Suprapubic skin (tissue), 4 donors: ENCODE results near the gene CD36. TPM values are rescaled to one million over a fixed set of nuclear protein-coding genes. Genes with fewer than 3 reads are reported as not detected.

Experiments
- DNase-seq, 2 donors: peaks; one replicate each; pipeline ENCODE4 v3.0.0-alpha.2; 2019; ENCODE audit warnings: low spot score in 2 of 2
- H3K27ac ChIP-seq: fragments of 200-600 bp; sonication (generic); one replicate; pipeline ENCODE4 v1.5.1; 2019
- H3K27me3 ChIP-seq: fragments of 200-600 bp; sonication (generic); one replicate; pipeline ENCODE4 v1.5.1; 2019
- H3K36me3 ChIP-seq: fragments of 200-600 bp; sonication (generic); one replicate; pipeline ENCODE4 v1.5.1; 2019
- H3K4me1 ChIP-seq: fragments of 200-600 bp; sonication (generic); one replicate; pipeline ENCODE4 v1.5.1; 2019
- H3K4me3 ChIP-seq: fragments of 200-600 bp; sonication (generic); one replicate; pipeline ENCODE4 v1.5.1; 2019; ENCODE audit warnings: mild to moderate bottlenecking
- H3K9me3 ChIP-seq: fragments of 200-600 bp; sonication (generic); one replicate; pipeline ENCODE4 v1.5.1; 2019
- CTCF ChIP-seq, 2 donors: fragments of 200-600 bp in 1 of 2; fragments of 450-650 bp in 1 of 2; sonication (generic) in 1 of 2; IDR thresholded peaks; one replicate each; pipeline ENCODE4 v1.5.1; 2016 to 2019; ENCODE audit warnings: antibody characterized with exemption in 2 of 2, mild to moderate bottlenecking in 1 of 2, moderate library complexity in 1 of 2
- EP300 ChIP-seq: sonication (generic); formaldehyde crosslinking; IDR thresholded peaks from one replicate; pipeline ENCODE4 v1.6.1; 2017; ENCODE audit warnings: antibody characterized with exemption
- POLR2A ChIP-seq, 2 donors: fragments of 450-650 bp; IDR thresholded peaks; one replicate each; pipeline ENCODE4 v1.6.1; 2017; ENCODE audit warnings: antibody characterized with exemption in 2 of 2, mild to moderate bottlenecking in 2 of 2, moderate library complexity in 2 of 2
- POLR2AphosphoS5 ChIP-seq, 3 donors: sonication (generic); formaldehyde crosslinking; IDR thresholded peaks; one replicate each; pipeline ENCODE4 v1.6.1; 2017; ENCODE audit warnings: antibody characterized with exemption in 3 of 3
- WGBS: methylation state at CpG from one replicate; pipeline ENCODE4 v1.1.5; 2018; 5-methylcytosine and 5-hydroxymethylcytosine counted together
- total RNA-seq, 4 donors: library from RNA; depleted of rRNA; stranded (reverse); fragments of >200 nt; gene quantifications; one replicate each; pipeline ENCODE4 v1.1.0, GENCODE V29; 2016

CD36 gene
- total RNA-seq, 4 donors from 2014 or later: 47.9 to 154 (median 76.6) TPM

GRCh38 chr7:80722616-80723195, 84.3 kb downstream of the CD36 start:
- Histone ChIP-seq H3K27me3 (no peaks in the 10 kb centered on the region), H3K9me3 (no peaks in the 10 kb centered on the region), H3K4me1 (peaks cover 7% of the 10 kb centered on the region), H3K4me3 (no peak overlapping the region), H3K27ac (peak overlapping the region; percentile 83), H3K36me3 (no peaks in the 10 kb centered on the region)
- 47% methylated on average over 3 of the region's 3 CpGs for WGBS
- peak in 2 of 3 donors; percentile 92 to 95 for TF ChIP-seq POLR2AphosphoS5 (IDR thresholded peaks at IDR 0.05)
- no peak for TF ChIP-seq POLR2A (IDR thresholded peaks at IDR 0.05)
- TF ChIP-seq CTCF (IDR thresholded peaks at IDR 0.05): no peak
- DNase-seq: peak in 1 of 2 donors; percentile 84

GRCh38 chr7:80724249-80724871, 85.9 kb downstream of the CD36 start:
- Histone ChIP-seq H3K36me3 (no peaks in the 10 kb centered on the region), H3K9me3 (no peaks in the 10 kb centered on the region), H3K27me3 (no peaks in the 10 kb centered on the region), H3K4me1 (peaks cover 7% of the 10 kb centered on the region), H3K4me3 (no peak overlapping the region), H3K27ac (no peak overlapping the region)
- WGBS: 72% methylated on average over 4 of the region's 4 CpGs
- DNase-seq: no peak
- TF ChIP-seq POLR2A (IDR thresholded peaks at IDR 0.05): no peak
- no peak for TF ChIP-seq CTCF (IDR thresholded peaks at IDR 0.05)
- TF ChIP-seq EP300: no peak
- TF ChIP-seq POLR2AphosphoS5 (IDR thresholded peaks at IDR 0.05): no peak

DNA sequence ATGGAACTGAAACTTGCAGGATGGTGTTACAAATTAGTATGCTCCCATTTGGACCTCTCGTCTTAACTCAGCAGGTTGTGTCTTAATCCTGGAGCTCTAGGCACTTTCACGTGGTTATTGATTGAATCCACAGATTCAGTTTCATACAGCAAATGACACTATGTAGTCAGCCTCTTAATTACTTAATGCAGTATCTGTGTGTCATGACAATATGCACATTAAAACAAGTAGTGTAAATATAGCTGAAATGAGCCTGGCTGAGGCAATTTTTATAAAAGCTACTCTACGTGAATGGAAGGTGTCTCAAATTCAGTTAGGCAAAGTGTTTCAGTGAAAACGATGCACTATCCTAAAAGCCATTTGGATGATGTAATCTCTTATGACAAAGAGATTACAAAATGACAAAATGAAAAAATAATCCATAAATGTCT, 86.8 kb downstream of the CD36 start:
- Histone ChIP-seq H3K36me3 (no peaks in the 10 kb centered on the region), H3K4me3 (no peak overlapping the region), H3K9me3 (no peaks in the 10 kb centered on the region), H3K27ac (no peak overlapping the region), H3K4me1 (peaks cover 7% of the 10 kb centered on the region), H3K27me3 (no peaks in the 10 kb centered on the region)
- TF ChIP-seq POLR2A (IDR thresholded peaks at IDR 0.05): no peak
- no peak for TF ChIP-seq POLR2AphosphoS5 (IDR thresholded peaks at IDR 0.05)
- no peak for TF ChIP-seq CTCF (IDR thresholded peaks at IDR 0.05)
- no peak for TF ChIP-seq EP300
- DNase-seq: no peak
- WGBS: 82% methylated on average over 4 of the region's 4 CpGs

Other genes with a start within 250 kb of the CD36 start
- not detected for gene GNAT3, start 126.6 kb upstream of the CD36 start, total RNA-seq